BE2C (cell line): ENCODE data around the gene ETV6.

Source experiments
- DNase-seq: peaks from one replicate; pipeline ENCODE4 v3.0.0-alpha.2; 2020
- H3K27me3 ChIP-seq: fragments of 250-450 bp; sonication (Bioruptor Pico); 2 replicates; pipeline ENCODE4 v1.5.1; 2020; ENCODE audit warnings: mild to moderate bottlenecking
- H3K36me3 ChIP-seq: fragments of 250-450 bp; sonication (Bioruptor Pico); 2 replicates; pipeline ENCODE4 v1.5.1; 2020; ENCODE audit warnings: mild to moderate bottlenecking
- H3K4me1 ChIP-seq: fragments of 250-450 bp; sonication (Bioruptor Pico); 2 replicates; pipeline ENCODE4 v1.5.1; 2020
- H3K4me3 ChIP-seq: 2 replicates; pipeline ENCODE4 v1.5.1; 2011; ENCODE audit warnings: low read depth, low read length
- H3K9me3 ChIP-seq: fragments of 250-450 bp; sonication (Bioruptor Pico); 2 replicates; pipeline ENCODE4 v1.5.1; 2020
- TF ChIP-seq, protein P1 (sequence below): IDR thresholded peaks from 2 replicates; pipeline ENCODE4 v1.5.1; 2012; ENCODE audit warnings: mild to moderate bottlenecking, low read depth, low read length

Gene ETV6

DNA sequence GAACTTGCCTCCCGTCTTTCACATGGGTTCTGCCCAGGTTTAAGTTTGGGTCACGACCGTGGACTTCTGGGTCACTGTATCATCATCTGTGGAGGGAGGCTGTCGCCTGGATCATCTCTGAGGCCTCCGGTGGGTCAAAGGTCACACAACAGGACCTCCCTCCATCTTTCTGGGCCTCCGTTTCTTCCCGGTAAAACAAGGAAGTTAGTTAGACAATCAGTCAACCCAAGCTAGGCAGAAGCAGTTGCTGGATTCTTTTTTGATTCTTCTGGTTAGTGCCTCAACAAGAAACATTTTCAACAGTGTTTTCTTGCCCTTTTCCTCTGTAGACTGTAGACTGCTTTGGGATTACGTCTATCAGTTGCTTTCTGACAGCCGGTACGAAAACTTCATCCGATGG is 234.6 kb downstream of the ETV6 start:
- no peaks in the 10 kb centered on the region for H3K4me1 ChIP-seq
- DNase-seq: no peak
- H3K9me3 ChIP-seq: no peaks in the 10 kb centered on the region
- no peaks in the 10 kb centered on the region for H3K27me3 ChIP-seq
- TF ChIP-seq, protein P1, sequence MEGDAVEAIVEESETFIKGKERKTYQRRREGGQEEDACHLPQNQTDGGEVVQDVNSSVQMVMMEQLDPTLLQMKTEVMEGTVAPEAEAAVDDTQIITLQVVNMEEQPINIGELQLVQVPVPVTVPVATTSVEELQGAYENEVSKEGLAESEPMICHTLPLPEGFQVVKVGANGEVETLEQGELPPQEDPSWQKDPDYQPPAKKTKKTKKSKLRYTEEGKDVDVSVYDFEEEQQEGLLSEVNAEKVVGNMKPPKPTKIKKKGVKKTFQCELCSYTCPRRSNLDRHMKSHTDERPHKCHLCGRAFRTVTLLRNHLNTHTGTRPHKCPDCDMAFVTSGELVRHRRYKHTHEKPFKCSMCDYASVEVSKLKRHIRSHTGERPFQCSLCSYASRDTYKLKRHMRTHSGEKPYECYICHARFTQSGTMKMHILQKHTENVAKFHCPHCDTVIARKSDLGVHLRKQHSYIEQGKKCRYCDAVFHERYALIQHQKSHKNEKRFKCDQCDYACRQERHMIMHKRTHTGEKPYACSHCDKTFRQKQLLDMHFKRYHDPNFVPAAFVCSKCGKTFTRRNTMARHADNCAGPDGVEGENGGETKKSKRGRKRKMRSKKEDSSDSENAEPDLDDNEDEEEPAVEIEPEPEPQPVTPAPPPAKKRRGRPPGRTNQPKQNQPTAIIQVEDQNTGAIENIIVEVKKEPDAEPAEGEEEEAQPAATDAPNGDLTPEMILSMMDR: no peak
- H3K4me3 ChIP-seq: no peak overlapping the region
- H3K36me3 ChIP-seq: no peaks in the 10 kb centered on the region; the same call in 1 of the 2 replicates

DNA sequence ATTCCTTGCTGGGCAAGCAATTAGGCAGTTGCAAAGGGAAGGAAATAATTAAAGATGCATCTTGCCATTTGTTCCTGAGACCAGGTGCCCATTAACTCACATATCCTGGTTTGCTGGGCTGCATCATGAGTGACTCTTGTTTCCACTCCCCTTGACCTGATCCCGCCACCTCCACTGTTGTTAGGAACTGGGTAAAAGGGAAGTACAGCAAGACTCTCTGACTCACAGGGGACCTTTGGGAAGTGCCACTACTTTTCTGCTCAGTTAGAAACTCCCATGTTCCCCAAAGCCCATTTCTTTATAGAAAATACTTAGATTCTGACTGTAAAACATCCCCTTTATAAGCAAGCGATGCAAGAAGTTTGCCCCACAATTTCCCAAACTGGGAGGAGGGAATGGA is 235.2 kb downstream of the ETV6 start:
- Histone ChIP-seq H3K4me1 (no peaks in the 10 kb centered on the region), H3K4me3 (no peak overlapping the region), H3K27me3 (no peaks in the 10 kb centered on the region), H3K36me3 (no peaks in the 10 kb centered on the region; the same call in 1 of the 2 replicates), H3K9me3 (no peaks in the 10 kb centered on the region)
- DNase-seq: no peak
- TF ChIP-seq, protein P1: no peak

- Histone ChIP-seq H3K4me3 (no peak overlapping the region), H3K36me3 (no peaks in the 10 kb centered on the region; the same call in 1 of the 2 replicates), H3K4me1 (no peaks in the 10 kb centered on the region), H3K9me3 (no peaks in the 10 kb centered on the region), H3K27me3 (no peaks in the 10 kb centered on the region)
- TF ChIP-seq, protein P1: no peak
- no peak for DNase-seq
Observed at GRCh38 chr12:11885261-11886038, 236.0 kb downstream of the ETV6 start.

GRCh38 chr12:11886339-11886738 is 236.9 kb downstream of the ETV6 start:
- no peak overlapping the region for H3K4me3 ChIP-seq
- H3K36me3 ChIP-seq: no peaks in the 10 kb centered on the region; the same call in 1 of the 2 replicates
- DNase-seq: no peak
- no peaks in the 10 kb centered on the region for H3K27me3 ChIP-seq
- no peaks in the 10 kb centered on the region for H3K4me1 ChIP-seq
- H3K9me3 ChIP-seq: no peaks in the 10 kb centered on the region
- TF ChIP-seq, protein P1: no peak

- Histone ChIP-seq H3K36me3 (no peaks in the 10 kb centered on the region; the same call in 1 of the 2 replicates), H3K9me3 (no peaks in the 10 kb centered on the region), H3K4me1 (no peaks in the 10 kb centered on the region), H3K27me3 (no peaks in the 10 kb centered on the region), H3K4me3 (no peak overlapping the region)
- TF ChIP-seq, protein P1: no peak
- no peak for DNase-seq
Observed at GRCh38 chr12:11888029-11888428, 238.6 kb downstream of the ETV6 start.

DNA sequence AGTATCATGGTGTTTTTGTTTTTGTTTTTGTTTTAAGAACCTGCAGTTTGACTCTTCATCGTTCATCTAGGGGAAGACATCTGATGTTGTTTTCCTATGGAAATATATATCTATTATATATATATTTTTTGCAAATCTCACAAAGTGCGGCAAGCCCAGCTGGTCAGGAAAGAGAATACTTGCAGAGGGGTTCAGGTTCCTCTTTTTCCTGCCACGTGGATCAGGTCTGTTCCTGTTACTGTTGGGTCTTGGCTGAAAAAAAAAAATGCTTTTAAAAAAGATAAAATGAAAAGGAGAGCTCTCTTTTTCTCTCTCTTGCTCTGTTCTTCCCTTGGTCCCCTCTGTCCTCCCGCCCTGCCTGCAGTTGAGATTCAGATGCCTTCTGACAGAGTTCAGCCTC is 241.9 kb downstream of the ETV6 start:
- no peak overlapping the region for H3K4me3 ChIP-seq
- peaks cover 5% of the 10 kb centered on the region for H3K4me1 ChIP-seq
- H3K9me3 ChIP-seq: no peaks in the 10 kb centered on the region
- H3K27me3 ChIP-seq: no peaks in the 10 kb centered on the region
- no peak for DNase-seq
- TF ChIP-seq, protein P1: no peak
- no peaks in the 10 kb centered on the region; the same call in 1 of the 2 replicates for H3K36me3 ChIP-seq
